B cell (primary cell): Measurements from ENCODE around the gene SUSD3. TPM values are rescaled to one million over a fixed set of nuclear protein-coding genes. Genes with fewer than 3 reads are reported as not detected.

Experiments used
- ATAC-seq: fragments of 200-7000 bp; cut with Tn5 transposase; one replicate; pipeline ENCODE4 v1.10.0; 2021; ENCODE audit warnings: low read depth, mild to moderate bottlenecking, moderate number of reproducible peaks, moderate library complexity
- CTCF ChIA-PET: fragments of 350-600 bp; sonication (Branson Sonifier 250); formaldehyde crosslinking; loops from one replicate; lab custom pipeline; 2021; ENCODE audit warnings: antibody characterized with exemption, inconsistent platforms; lab: Charles Lee
- POLR2A ChIA-PET: fragments of 350-600 bp; sonication (Branson Sonifier 250); formaldehyde crosslinking; loops from one replicate; lab custom pipeline; 2021; ENCODE audit warnings: antibody characterized with exemption; lab: Charles Lee
- DNase-seq: peaks from one replicate; pipeline ENCODE4 v3.0.0; 2013
- H2AFZ ChIP-seq: 2 replicates; pipeline ENCODE4 v1.6.1; 2012; ENCODE audit warnings: mild to moderate bottlenecking, low read depth, low read length; ENCODE audit not compliant: insufficient read depth, poor library complexity, severe bottlenecking
- H3K27ac ChIP-seq, 2 donors: 1 replicate in 1 of 2; 2 replicates in 1 of 2; pipeline ENCODE4 v1.5.1; 2012 to 2013; ENCODE audit warnings: low read length in 2 of 2, mild to moderate bottlenecking in 2 of 2, moderate library complexity in 1 of 2
- H3K27me3 ChIP-seq, 4 experiments: fragments of 200-600 bp in 1 of 4; sonication (generic) in 1 of 4; replicated peaks in 1 of 4; 1 replicate in 2 of 4; 2 replicates in 2 of 4; pipeline versions ENCODE4 v1.6.1 to v1.7.0; 2013 to 2016; ENCODE audit warnings: low read length in 3 of 4, mild to moderate bottlenecking in 2 of 4, mixed read lengths in 1 of 4, moderate library complexity in 1 of 4; ENCODE audit not compliant: insufficient read depth in 4 of 4, control insufficient read depth in 3 of 4; ENCODE audit errors: control extremely low read depth in 1 of 4
- H3K36me3 ChIP-seq, 2 experiments: replicated peaks in 1 of 2; 1 replicate in 1 of 2; 2 replicates in 1 of 2; pipeline versions ENCODE4 v1.6.1 to v1.7.1; 2013; ENCODE audit warnings: low read length in 1 of 2; ENCODE audit not compliant: insufficient read depth in 2 of 2, control insufficient read depth in 1 of 2; ENCODE audit errors: control extremely low read depth in 1 of 2, extremely low read depth in 1 of 2
- H3K4me1 ChIP-seq, 2 donors: fragments of 200-600 bp in 1 of 2; sonication (generic) in 1 of 2; 1 replicate in 1 of 2; 2 replicates in 1 of 2; pipeline versions ENCODE4 v1.5.1 to v1.6.1; 2013 to 2017; ENCODE audit warnings: low read length in 2 of 2; ENCODE audit not compliant: control insufficient read depth in 2 of 2, insufficient read depth in 2 of 2
- H3K4me2 ChIP-seq: replicated peaks from 2 replicates; pipeline ENCODE3; 2012; ENCODE audit warnings: mild to moderate bottlenecking, low read depth, low read length; ENCODE audit not compliant: poor library complexity, severe bottlenecking
- H3K4me3 ChIP-seq, 5 experiments: fragments of 200-600 bp in 1 of 5; sonication (generic) in 1 of 5; 1 replicate in 3 of 5; 2 replicates in 2 of 5; pipeline versions ENCODE4 v1.5.1 to v1.7.0; 2011 to 2016; ENCODE audit warnings: low read length in 4 of 5, mild to moderate bottlenecking in 4 of 5, low read depth in 2 of 5, control low read depth in 1 of 5, moderate library complexity in 1 of 5; ENCODE audit not compliant: insufficient read depth in 1 of 5; ENCODE audit errors: control extremely low read depth in 1 of 5, extremely low read depth in 1 of 5
- H3K79me2 ChIP-seq: fragments of 200-600 bp; sonication (generic); one replicate; pipeline ENCODE4 v1.6.0; 2016; ENCODE audit warnings: low read length; ENCODE audit not compliant: control insufficient read depth, insufficient read depth
- H3K9ac ChIP-seq: fragments of 200-600 bp; sonication (generic); 2 replicates; pipeline ENCODE4 v1.6.1; 2017; ENCODE audit warnings: mild to moderate bottlenecking, low read length, moderate library complexity
- H3K9me3 ChIP-seq, 3 donors: one replicate each; pipeline versions ENCODE4 v1.6.1 to v1.7.1; 2013; ENCODE audit warnings: low read length in 2 of 3; ENCODE audit not compliant: control insufficient read depth in 2 of 3, insufficient read depth in 1 of 3; ENCODE audit errors: control extremely low read depth in 1 of 3
- H4K20me1 ChIP-seq: 2 replicates; pipeline ENCODE4 v1.6.0; 2012; ENCODE audit warnings: mild to moderate bottlenecking, low read length; ENCODE audit not compliant: insufficient read depth, control insufficient read depth, poor library complexity, severe bottlenecking
- H3K27ac Mint-ChIP-seq: one replicate; pipeline ENCODE4 v1.8.0; 2021; ENCODE audit warnings: mixed read lengths
- H3K27me3 Mint-ChIP-seq: one replicate; pipeline ENCODE4 v1.8.0; 2021; ENCODE audit warnings: mixed read lengths
- H3K4me1 Mint-ChIP-seq: one replicate; pipeline ENCODE4 v1.8.0; 2021; ENCODE audit warnings: mixed read lengths
- H3K4me3 Mint-ChIP-seq: one replicate; pipeline ENCODE4 v1.8.0; 2021; ENCODE audit warnings: mixed read lengths
- H3K9me3 Mint-ChIP-seq: one replicate; pipeline ENCODE4 v1.8.0; 2022; ENCODE audit warnings: mixed read lengths; ENCODE audit not compliant: insufficient read depth
- CTCF ChIP-seq: fragments of 200-600 bp; IDR thresholded peaks from one replicate; pipeline ENCODE4 v1.8.0; 2022; ENCODE audit warnings: antibody characterized with exemption, mild to moderate bottlenecking
- EZH2 ChIP-seq: IDR thresholded peaks from 2 replicates; pipeline ENCODE4 v1.6.1; 2012; ENCODE audit warnings: borderline replicate concordance, low read depth, mild to moderate bottlenecking, moderate library complexity, low read length; ENCODE audit not compliant: insufficient read depth, poor library complexity, severe bottlenecking
- WGBS: methylation state at CpG from one replicate; pipeline ENCODE4 v1.1.5; 2013; ENCODE audit warnings: missing lambda C conversion rate; ENCODE audit not compliant: insufficient coverage; 5-methylcytosine and 5-hydroxymethylcytosine counted together
- intact Hi-C: fragments of 100-400 bp; cut with micrococcal nuclease; formaldehyde crosslinking; loops from one replicate; pipeline ENCODE4 v1.10.0; 2022
- polyA plus RNA-seq: library from polyadenylated mRNA; depleted of rRNA; stranded (reverse); fragments of >200 nt; gene quantifications from 2 replicates; pipeline ENCODE4 v1.2.3, GENCODE V29; 2012
- total RNA-seq, 2 donors: library from RNA; stranded (reverse); fragments of 120-200 nt in 1 of 2; gene quantifications; 1 replicate in 1 of 2; 2 replicates in 1 of 2; pipeline versions ENCODE4 v1.2.3 to v1.2.4, GENCODE V29; 2013 to 2022

The SUSD3 gene
- total and polyA plus RNA-seq, 2 donors (not counting 1 experiment from before 2014, with no cell fraction given): 41.0 to 85.0 TPM

DNA sequence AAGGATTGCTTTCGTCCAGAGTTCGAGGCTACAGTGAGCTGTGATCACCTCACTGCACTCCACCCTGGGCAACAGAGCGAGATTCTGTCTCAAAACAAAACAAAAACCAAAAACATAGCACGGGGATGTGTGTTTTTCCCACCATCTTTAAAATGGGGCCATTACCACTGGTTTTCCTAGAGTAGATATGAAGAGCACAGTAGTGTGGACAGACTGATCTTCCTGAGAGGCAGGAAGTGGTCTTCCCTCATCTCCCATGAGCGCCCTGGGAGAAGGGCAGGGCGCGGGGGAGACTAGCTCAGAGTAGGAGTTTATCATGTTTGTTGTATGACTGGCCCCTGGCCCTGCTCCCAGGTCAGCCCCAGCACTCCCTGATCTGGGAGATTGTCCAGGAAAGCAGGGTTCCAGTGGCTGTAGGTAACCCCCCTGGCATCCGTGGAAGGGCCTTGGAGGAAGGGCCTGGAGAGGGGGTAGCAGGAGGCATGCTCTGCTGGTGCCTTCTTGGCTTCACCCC is 2.3 kb downstream of the SUSD3 start:
- no peaks in the 10 kb centered on the region for H3K9me3 Mint-ChIP-seq
- H3K4me1 Mint-ChIP-seq: peaks cover 82% of the 10 kb centered on the region
- no peaks in the 10 kb centered on the region for H4K20me1 ChIP-seq
- H3K79me2 ChIP-seq: peaks cover 42% of the 10 kb centered on the region
- H3K4me3 ChIP-seq: peak overlapping the region in 3 of 5 experiments; percentile 4 to 68 (median 5)
- WGBS: 57% methylated on average over 5 of the region's 8 CpGs
- peak overlapping the region; percentile 90 for H3K4me3 Mint-ChIP-seq
- peak overlapping the region; percentile 59 for H3K9ac ChIP-seq
- intact Hi-C loops: no loop called here
- ChIA-PET POLR2A (interaction anchor here (1.1 to 4.3 kb wide), 4 partner anchors 9 to 97 kb away, joined by 3 to 31 read pairs (median 15); partner anchors contain the start of gene CARD19), CTCF (interaction anchor here (1.1 to 1.6 kb wide), 3 partner anchors 33 to 57 kb away, joined by 4 to 6 read pairs (median 5); no protein-coding TSS in a partner anchor)
- H3K9me3 ChIP-seq: no peaks in the 10 kb centered on the region
- peaks cover 0 to 20% of the 10 kb centered on the region in 2 experiments for H3K36me3 ChIP-seq
- H3K4me2 ChIP-seq: peak overlapping the region; percentile 94
- no peaks in the 10 kb centered on the region for H3K27me3 ChIP-seq
- peaks cover 73 to 79% of the 10 kb centered on the region in 2 donors for H3K4me1 ChIP-seq
- H3K27me3 Mint-ChIP-seq: no peaks in the 10 kb centered on the region
- H2AFZ ChIP-seq: no peak overlapping the region
- peak overlapping the region; percentile 99 for H3K27ac Mint-ChIP-seq
- H3K27ac ChIP-seq: peak overlapping the region; percentile 74 to 78
- DNase-seq: peak; percentile 35
- ATAC-seq: no peak
- no peak for TF ChIP-seq EZH2
- TF ChIP-seq CTCF: no peak

DNA sequence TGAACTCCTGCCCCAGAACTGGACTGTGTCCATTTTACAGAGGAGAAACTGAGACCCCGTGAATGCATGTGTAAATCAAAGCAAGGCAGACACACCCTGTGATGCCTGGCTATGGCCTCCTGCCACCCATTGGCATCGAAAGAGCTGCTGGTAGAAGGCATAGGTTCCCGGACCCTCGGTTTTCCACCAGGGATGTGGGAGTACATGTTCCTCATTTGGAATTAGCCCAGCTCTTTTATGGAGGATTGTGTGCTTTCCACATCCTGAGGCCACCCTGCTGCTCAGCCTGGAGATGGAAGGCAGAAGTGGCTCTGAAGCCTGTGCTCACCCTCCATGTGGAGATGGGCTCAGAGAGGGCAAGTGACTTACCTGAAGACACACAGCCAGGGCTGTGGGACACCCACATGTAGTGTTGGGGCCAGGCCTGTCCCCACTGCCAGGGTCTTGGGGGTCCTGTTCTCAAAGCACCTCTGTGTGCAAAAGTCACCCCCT is 2.8 kb downstream of the SUSD3 start:
- DNase-seq: no peak
- Histone ChIP-seq H3K9ac (peak overlapping the region; percentile 59), H3K27me3 (no peaks in the 10 kb centered on the region), H3K27ac (peak overlapping the region; percentile 74 to 78), H3K4me1 (peaks cover 73 to 82% of the 10 kb centered on the region in 2 donors), H3K36me3 (peaks cover 0 to 22% of the 10 kb centered on the region in 2 experiments), H3K79me2 (peaks cover 45% of the 10 kb centered on the region), H3K4me3 (peak overlapping the region in 1 of 5 experiments; percentile 53), H4K20me1 (no peaks in the 10 kb centered on the region), H2AFZ (no peak overlapping the region), H3K9me3 (no peaks in the 10 kb centered on the region), H3K4me2 (peak overlapping the region; percentile 94)
- H3K9me3 Mint-ChIP-seq: no peaks in the 10 kb centered on the region
- intact Hi-C loops: no loop called here
- H3K27me3 Mint-ChIP-seq: no peaks in the 10 kb centered on the region
- peak overlapping the region; percentile 90 for H3K4me3 Mint-ChIP-seq
- H3K27ac Mint-ChIP-seq: peak overlapping the region; percentile 99
- H3K4me1 Mint-ChIP-seq: peaks cover 83% of the 10 kb centered on the region
- ATAC-seq: no peak
- POLR2A ChIA-PET: interaction anchor here (0.6 to 4.3 kb wide), 4 partner anchors 9 to 34 kb away, joined by 3 to 31 read pairs (median 15); partner anchors contain the start of gene CARD19
- CTCF ChIA-PET: interaction anchor here (1.0 to 1.2 kb wide), 3 partner anchors 24 to 58 kb away, joined by 3 to 5 read pairs (median 4); no protein-coding TSS in a partner anchor
- no peak for TF ChIP-seq EZH2
- TF ChIP-seq CTCF: no peak
- WGBS: 92% methylated on average over 3 of the region's 4 CpGs
